Brain microvascular endothelial cell (primary cell): ENCODE results near the gene KNTC1.

Experiments used
- DNase-seq: peaks from one replicate; pipeline ENCODE4 v3.0.0-alpha.2; 2020
- H3K27ac ChIP-seq: fragments of 250-450 bp; sonication (Bioruptor Pico); 2 replicates; pipeline ENCODE4 v1.5.1; 2020; ENCODE audit warnings: mild to moderate bottlenecking, moderate library complexity
- H3K27me3 ChIP-seq: fragments of 250-450 bp; sonication (Bioruptor Pico); replicated peaks from 2 replicates; pipeline ENCODE4 v1.5.1; 2020; ENCODE audit warnings: mild to moderate bottlenecking
- H3K36me3 ChIP-seq: fragments of 250-450 bp; sonication (Bioruptor Pico); replicated peaks from 2 replicates; pipeline ENCODE4 v1.5.1; 2020; ENCODE audit warnings: mild to moderate bottlenecking
- H3K4me3 ChIP-seq: 2 replicates; pipeline ENCODE4 v1.5.1; 2011; ENCODE audit warnings: low read depth, mild to moderate bottlenecking, control low read depth, low read length, moderate library complexity
- CTCF ChIP-seq: IDR thresholded peaks from 2 replicates; pipeline ENCODE4 v1.5.1; 2011; ENCODE audit warnings: low read depth, mild to moderate bottlenecking, moderate library complexity, low read length, control low read depth, inconsistent platforms; ENCODE audit errors: missing control alignments
- in situ Hi-C: cut with HindIII; loops from 2 replicates; pipeline ENCODE4 v1.10.0; 2017; ENCODE audit warnings: low sequenced_read_pairs, low pct_ligation_motif_present

KNTC1 gene

GRCh38 chr12:122523846-122524718, 3.0 kb upstream of the KNTC1 start:
- peaks cover 42% of the 10 kb centered on the region for H3K36me3 ChIP-seq
- H3K4me3 ChIP-seq = peak overlapping the region; percentile 64

GRCh38 chr12:122527478-122527944, 462 bp downstream of the KNTC1 start:
- peak overlapping the region; percentile 55 for H3K27ac ChIP-seq
- H3K27me3 ChIP-seq = no peaks in the 10 kb centered on the region
- H3K4me3 ChIP-seq = peak overlapping the region; percentile 88
- peak; percentile 11 for DNase-seq
- in situ Hi-C loops = no loop called here
- H3K36me3 ChIP-seq = peaks cover 11% of the 10 kb centered on the region
- no peak for TF ChIP-seq CTCF

More at GRCh38 chr12:122523846-122524718, 3.0 kb upstream of the KNTC1 start:
- H3K27me3 ChIP-seq = no peaks in the 10 kb centered on the region
- no peak for DNase-seq
- peak overlapping the region; percentile 68 for H3K27ac ChIP-seq
- in situ Hi-C loops = no loop called here
- TF ChIP-seq CTCF = no peak

- no peak overlapping the region for H3K4me3 ChIP-seq
- no peak overlapping the region for H3K27ac ChIP-seq
- no peak for TF ChIP-seq CTCF
- no peaks in the 10 kb centered on the region for H3K27me3 ChIP-seq
- peaks cover 7% of the 10 kb centered on the region for H3K36me3 ChIP-seq
- no peak for DNase-seq
- in situ Hi-C loops = no loop called here
Observed at GRCh38 chr12:122528582-122528981, 1.5 kb downstream of the KNTC1 start.

- Histone ChIP-seq H3K4me3 (no peak overlapping the region), H3K27ac (no peak overlapping the region), H3K27me3 (no peaks in the 10 kb centered on the region), H3K36me3 (peaks cover 7% of the 10 kb centered on the region)
- no peak for TF ChIP-seq CTCF
- no peak for DNase-seq
- in situ Hi-C loops = no loop called here
Observed at GRCh38 chr12:122528992-122529391, 1.9 kb downstream of the KNTC1 start.

GRCh38 chr12:122533856-122534255, 6.8 kb downstream of the KNTC1 start:
- DNase-seq = no peak
- TF ChIP-seq CTCF = no peak
- Histone ChIP-seq H3K4me3 (no peak overlapping the region), H3K36me3 (peaks cover 2% of the 10 kb centered on the region), H3K27ac (no peak overlapping the region), H3K27me3 (no peaks in the 10 kb centered on the region)
- in situ Hi-C loops = no loop called here

GRCh38 chr12:122537021-122537420, 10.0 kb downstream of the KNTC1 start:
- no peak for TF ChIP-seq CTCF
- in situ Hi-C loops = no loop called here
- H3K27ac ChIP-seq = no peak overlapping the region
- peaks cover 2% of the 10 kb centered on the region for H3K36me3 ChIP-seq
- no peak for DNase-seq
- H3K4me3 ChIP-seq = no peak overlapping the region
- no peaks in the 10 kb centered on the region for H3K27me3 ChIP-seq
